HG02571 (cell line): ENCODE data around the gene LMLN.
"Not testable (repeated sequence)": the region's sequence is repeated elsewhere in the genome, so short reads cannot be mapped to it uniquely, and the experiment has no call there.

Experiments used
- ATAC-seq: cut with Tn5 transposase; IDR thresholded peaks from one replicate; pipeline ENCODE4 v1.9.1; 2021; ENCODE audit warnings: mild to moderate bottlenecking, moderate library complexity; ENCODE audit not compliant: unreplicated experiment

LMLN gene

GRCh38 chr3:197955892-197956477 is 4.0 kb upstream of the LMLN start:
- no peak for ATAC-seq

- ATAC-seq: no peak
Measured at GRCh38 chr3:197956626-197956988, 3.4 kb upstream of the LMLN start.

GRCh38 chr3:197957790-197958133 is 2.3 kb upstream of the LMLN start:
- ATAC-seq: no peak

GRCh38 chr3:197958346-197958745 is 1.7 kb upstream of the LMLN start:
- ATAC-seq: no peak

- ATAC-seq: not testable (repeated sequence)
Measured at GRCh38 chr3:197958848-197959247, 1.2 kb upstream of the LMLN start.

GRCh38 chr3:197959500-197959890 is 522 bp upstream of the LMLN start:
- no peak for ATAC-seq

- ATAC-seq: no peak
Measured at GRCh38 chr3:197960694-197961581, 921 bp downstream of the LMLN start.

- ATAC-seq: no peak
Measured at GRCh38 chr3:197961582-197961945, 1.5 kb downstream of the LMLN start.

- no peak for ATAC-seq
Measured at GRCh38 chr3:197963019-197963637, 3.1 kb downstream of the LMLN start.

GRCh38 chr3:197967337-197967989 is 7.4 kb downstream of the LMLN start:
- not testable (repeated sequence) for ATAC-seq

GRCh38 chr3:197970588-197970987 is 10.6 kb downstream of the LMLN start:
- ATAC-seq: no peak

GRCh38 chr3:197974016-197974415 is 14.0 kb downstream of the LMLN start:
- ATAC-seq: no peak

GRCh38 chr3:197975311-197975710 is 15.3 kb downstream of the LMLN start:
- ATAC-seq: no peak

- no peak for ATAC-seq
Measured at GRCh38 chr3:197983076-197983475, 23.1 kb downstream of the LMLN start.

- no peak for ATAC-seq
Measured at GRCh38 chr3:197989651-197990050, 29.6 kb downstream of the LMLN start.

GRCh38 chr3:197994736-197995135 is 34.7 kb downstream of the LMLN start:
- ATAC-seq: no peak

GRCh38 chr3:197996855-197997254 is 36.8 kb downstream of the LMLN start:
- no peak for ATAC-seq

GRCh38 chr3:197997936-197998335 is 37.9 kb downstream of the LMLN start:
- no peak for ATAC-seq

- ATAC-seq: no peak
Measured at GRCh38 chr3:198017090-198017489, 57.1 kb downstream of the LMLN start.

GRCh38 chr3:198018416-198018815 is 58.4 kb downstream of the LMLN start:
- no peak for ATAC-seq

- no peak for ATAC-seq
Measured at GRCh38 chr3:198019115-198019514, 59.1 kb downstream of the LMLN start.

- no peak for ATAC-seq
Measured at GRCh38 chr3:198021320-198021719, 61.3 kb downstream of the LMLN start.
